Activated B cell treated with CpG ODN at 0.5 μM for 24 hours (primary cell): ENCODE results near the gene MED12L. TPM values are rescaled to one million over a fixed set of nuclear protein-coding genes. Genes with fewer than 3 reads are reported as not detected.

Experiments used
- ATAC-seq: fragments of 200-7000 bp; cut with Tn5 transposase; one replicate; pipeline ENCODE4 v1.10.0; 2021; ENCODE audit warnings: low read depth, mild to moderate bottlenecking, moderate library complexity
- CTCF ChIA-PET: fragments of 350-600 bp; sonication (Branson Sonifier 250); formaldehyde crosslinking; loops from one replicate; lab custom pipeline; 2021; ENCODE audit warnings: antibody characterized with exemption; lab: Charles Lee
- POLR2A ChIA-PET: fragments of 350-600 bp; sonication (Branson Sonifier 250); formaldehyde crosslinking; loops from one replicate; lab custom pipeline; 2021; ENCODE audit warnings: antibody characterized with exemption; lab: Charles Lee
- DNase-seq: peaks from one replicate; pipeline ENCODE4 v3.0.0; 2022
- H3K27ac Mint-ChIP-seq: one replicate; pipeline ENCODE4 v1.8.0; 2020; ENCODE audit warnings: mixed read lengths
- H3K27me3 Mint-ChIP-seq: one replicate; pipeline ENCODE4 v1.8.0; 2021; ENCODE audit warnings: mixed read lengths
- H3K36me3 Mint-ChIP-seq: one replicate; pipeline ENCODE4 v1.8.0; 2021; ENCODE audit warnings: low read depth, mixed read lengths
- H3K4me1 Mint-ChIP-seq: one replicate; pipeline ENCODE4 v1.8.0; 2021; ENCODE audit warnings: mixed read lengths
- H3K4me3 Mint-ChIP-seq: one replicate; pipeline ENCODE4 v1.8.0; 2020; ENCODE audit warnings: mild to moderate bottlenecking, mixed read lengths
- H3K9me3 Mint-ChIP-seq: one replicate; pipeline ENCODE4 v1.8.0; 2020; ENCODE audit warnings: mixed read lengths
- CTCF ChIP-seq: fragments of 200-600 bp; IDR thresholded peaks from one replicate; pipeline ENCODE4 v1.8.0; 2022; ENCODE audit warnings: antibody characterized with exemption, mild to moderate bottlenecking
- intact Hi-C: fragments of 100-400 bp; cut with micrococcal nuclease; formaldehyde crosslinking; loops from one replicate; pipeline ENCODE4 v1.15.1; 2024
- total RNA-seq: library from RNA; stranded (reverse); gene quantifications from 2 replicates; pipeline ENCODE4 v1.2.3, GENCODE V29; 2022

MED12L gene
- total RNA-seq, 1 donor from 2014 or later: 1.5 TPM

GRCh38 chr3:151434151-151434890 lies 348.9 kb downstream of the MED12L start:
- DNase-seq: no peak
- TF ChIP-seq CTCF: no peak
- Mint-ChIP-seq H3K4me1 (peaks cover 25% of the 10 kb centered on the region), H3K27ac (no peak overlapping the region), H3K27me3 (no peaks in the 10 kb centered on the region), H3K9me3 (no peaks in the 10 kb centered on the region), H3K4me3 (no peak overlapping the region), H3K36me3 (no peaks in the 10 kb centered on the region)
- intact Hi-C loops: loop anchor here (10.0 kb wide), 1 partner anchor 210 kb away; no protein-coding TSS in a partner anchor
- no peak for ATAC-seq
- POLR2A ChIA-PET: no interaction called here
- CTCF ChIA-PET: interaction anchor here (1.4 kb wide), 1 partner anchor 206 kb away, joined by 3 read pairs; no protein-coding TSS in a partner anchor

GRCh38 chr3:151436675-151437446 lies 351.4 kb downstream of the MED12L start:
- H3K4me3 Mint-ChIP-seq: no peak overlapping the region
- ATAC-seq (no peak), DNase-seq (no peak)
- no peak for TF ChIP-seq CTCF
- no peaks in the 10 kb centered on the region for H3K9me3 Mint-ChIP-seq
- H3K27me3 Mint-ChIP-seq: no peaks in the 10 kb centered on the region
- H3K4me1 Mint-ChIP-seq: peaks cover 17% of the 10 kb centered on the region
- ChIA-PET POLR2A (no interaction called here), CTCF (interaction anchor here (1.0 to 5.3 kb wide), 3 partner anchors 26 to 401 kb away, joined by 3 to 41 read pairs (median 20); no protein-coding TSS in a partner anchor)
- H3K36me3 Mint-ChIP-seq: no peaks in the 10 kb centered on the region
- intact Hi-C loops: loop anchor here (5.0 to 10.0 kb wide), 4 partner anchors 160 to 1130 kb away; partner anchors contain the start of gene P2RY14
- no peak overlapping the region for H3K27ac Mint-ChIP-seq

- no peak for DNase-seq
- POLR2A ChIA-PET: no interaction called here
- H3K4me1 Mint-ChIP-seq: peaks cover 14% of the 10 kb centered on the region
- TF ChIP-seq CTCF: no peak
- intact Hi-C loops: loop anchor here (2.0 to 10.0 kb wide), 5 partner anchors 59 to 1129 kb away; partner anchors contain the start of gene P2RY14
- CTCF ChIA-PET: interaction anchor here (1.0 to 5.3 kb wide), 5 partner anchors 31 to 1088 kb away, joined by 3 to 41 read pairs (median 20); no protein-coding TSS in a partner anchor
- H3K36me3 Mint-ChIP-seq: no peaks in the 10 kb centered on the region
- no peak overlapping the region for H3K27ac Mint-ChIP-seq
- H3K9me3 Mint-ChIP-seq: no peaks in the 10 kb centered on the region
- H3K27me3 Mint-ChIP-seq: no peaks in the 10 kb centered on the region
- no peak overlapping the region for H3K4me3 Mint-ChIP-seq
- no peak for ATAC-seq
These were observed 352.4 kb downstream of the MED12L start for GRCh38 chr3:151437906-151438305.

- ChIA-PET POLR2A (no interaction called here), CTCF (interaction anchor here (0.7 to 5.3 kb wide), 9 partner anchors 9 to 1032 kb away, joined by 3 to 41 read pairs (median 3); no protein-coding TSS in a partner anchor)
- Mint-ChIP-seq H3K27me3 (no peaks in the 10 kb centered on the region), H3K36me3 (no peaks in the 10 kb centered on the region), H3K4me3 (no peak overlapping the region), H3K4me1 (peaks cover 3% of the 10 kb centered on the region), H3K27ac (no peak overlapping the region), H3K9me3 (no peaks in the 10 kb centered on the region)
- TF ChIP-seq CTCF: no peak
- DNase-seq (no peak), ATAC-seq (peak; percentile 81)
- intact Hi-C loops: loop anchor here (1.0 to 10.0 kb wide), 8 partner anchors 61 to 1128 kb away; partner anchors contain the start of gene P2RY14
These were observed 354.2 kb downstream of the MED12L start for GRCh38 chr3:151439652-151440125.
